Heart left ventricle (tissue), 13 donors: ENCODE data around the gene AKNA.

Experiments used
- POLR2A ChIP-seq, 2 donors: fragments of 450-650 bp; IDR thresholded peaks; one replicate each; pipeline ENCODE4 v1.6.1; 2017; ENCODE audit warnings: antibody characterized with exemption in 2 of 2, mild to moderate bottlenecking in 2 of 2, moderate library complexity in 2 of 2
- TF ChIP-seq, protein P1 (sequence below), 12 donors: fragments of 200-600 bp; sonication (generic) in 4 of 12; IDR thresholded peaks; one replicate each; pipeline versions ENCODE4 v1.5.0 to v1.8.0; 2018 to 2022; ENCODE audit warnings: antibody characterized with exemption in 12 of 12, mild to moderate bottlenecking in 5 of 12
- donor health status: ischemic (EF 13 %, LVEDD 7.1; RV severe dilation, severe dysfunction).
- donor health status: DM: no; HTN: yes; CAD: no.
- donor health status: DM: no; HTN: no; CAD: no.
- donor health status: ischemic (EF 25% LVEDD 6.9; RV normal size, moderate dysfunction).
- donor health status: ischemic (EF 25% LVEDD 5.7; RV mildly dilated, moderate dysfunction).
- donor health status: ischemic (EF 35%, LVEDD 5.7; RV mildly dilated, moderate dysfunction).
- donor health status: nonischemic (EF 11% LVEDD 7.7; RV severe dilation, severe dysfunction).
- donor health status: DM: yes; HTN: yes; CAD: no.
- donor health status: PGD.
- donor health status: ischemic (EF 29% LVEDD 5.4; RV normal size, mild dysfunction).
- donor health status: nonischemic (EF 23%, LVEDD 6.1; RV moderate dilation, normal function).

DNA sequence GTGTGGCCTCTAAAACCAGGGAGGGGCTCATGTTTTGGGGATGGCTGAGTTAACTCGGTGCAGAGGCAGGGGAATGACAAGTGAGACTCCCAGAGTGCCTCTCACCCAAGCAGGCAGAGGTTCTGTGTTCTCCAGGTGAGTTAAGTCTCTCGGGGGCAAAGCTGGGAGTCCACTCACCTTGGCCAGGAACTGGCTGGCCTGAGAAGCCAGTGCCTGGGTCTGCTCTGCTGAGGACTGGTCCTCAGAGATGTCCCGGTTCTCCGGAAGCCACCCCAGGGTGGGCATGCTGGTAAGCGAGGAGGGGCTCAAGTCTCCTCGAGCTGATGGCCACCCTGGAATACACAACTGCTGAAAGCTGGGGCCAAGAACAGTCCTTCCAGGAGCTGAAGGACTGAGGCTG, 20.4 kb downstream of the AKNA start:
- no peak for TF ChIP-seq POLR2A (IDR thresholded peaks at IDR 0.05)
- TF ChIP-seq, protein P1, sequence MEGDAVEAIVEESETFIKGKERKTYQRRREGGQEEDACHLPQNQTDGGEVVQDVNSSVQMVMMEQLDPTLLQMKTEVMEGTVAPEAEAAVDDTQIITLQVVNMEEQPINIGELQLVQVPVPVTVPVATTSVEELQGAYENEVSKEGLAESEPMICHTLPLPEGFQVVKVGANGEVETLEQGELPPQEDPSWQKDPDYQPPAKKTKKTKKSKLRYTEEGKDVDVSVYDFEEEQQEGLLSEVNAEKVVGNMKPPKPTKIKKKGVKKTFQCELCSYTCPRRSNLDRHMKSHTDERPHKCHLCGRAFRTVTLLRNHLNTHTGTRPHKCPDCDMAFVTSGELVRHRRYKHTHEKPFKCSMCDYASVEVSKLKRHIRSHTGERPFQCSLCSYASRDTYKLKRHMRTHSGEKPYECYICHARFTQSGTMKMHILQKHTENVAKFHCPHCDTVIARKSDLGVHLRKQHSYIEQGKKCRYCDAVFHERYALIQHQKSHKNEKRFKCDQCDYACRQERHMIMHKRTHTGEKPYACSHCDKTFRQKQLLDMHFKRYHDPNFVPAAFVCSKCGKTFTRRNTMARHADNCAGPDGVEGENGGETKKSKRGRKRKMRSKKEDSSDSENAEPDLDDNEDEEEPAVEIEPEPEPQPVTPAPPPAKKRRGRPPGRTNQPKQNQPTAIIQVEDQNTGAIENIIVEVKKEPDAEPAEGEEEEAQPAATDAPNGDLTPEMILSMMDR (IDR thresholded peaks at IDR 0.05): no peak
